Measurements from ENCODE around the gene KCNQ2. TPM values are rescaled to one million over a fixed set of nuclear protein-coding genes. Genes with fewer than 3 reads are reported as not detected.

KCNQ2 gene
- total and polyA plus RNA-seq, 4 donors: not detected

DNA sequence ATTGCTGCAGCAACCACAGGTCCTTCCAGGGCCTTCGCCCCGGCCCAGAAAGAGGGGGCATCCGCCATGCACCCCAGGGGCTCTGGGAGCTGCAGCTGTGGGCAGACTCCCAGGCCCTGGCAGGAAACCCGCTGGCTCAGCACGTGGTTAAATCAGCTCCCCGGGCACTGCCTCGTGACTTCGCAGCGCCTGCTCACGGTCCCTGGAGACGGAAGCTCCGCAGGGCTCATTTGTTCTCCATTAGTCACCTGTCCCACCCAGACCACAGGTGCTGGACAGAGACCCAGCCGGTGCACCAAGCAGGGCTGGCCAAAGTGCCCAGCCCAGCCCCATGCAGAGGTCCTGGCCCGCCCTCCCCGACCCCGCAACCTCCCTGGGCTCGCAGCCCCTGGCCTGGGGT lies 14.7 kb downstream of the KCNQ2 start:
- DNase-seq (ENCODE audit: low spot score): no peak
- H3K9me3 ChIP-seq (ENCODE audit: control insufficient read depth in 4 of 4, low read length in 3 of 4): no peaks in the 10 kb centered on the region
- no peak overlapping the region for H3K27ac ChIP-seq (ENCODE audit: low read depth in 1 of 2, low read length in 2 of 2)
- 50% methylated on average over 17 of the region's 17 CpGs for WGBS
- H3K4me3 ChIP-seq (ENCODE audit: low read depth in 1 of 3, low read length in 3 of 3): no peak overlapping the region
- H3K9ac ChIP-seq (ENCODE audit: low read depth in 1 of 2, low read length in 2 of 2): no peak overlapping the region
- TF ChIP-seq, protein P1, sequence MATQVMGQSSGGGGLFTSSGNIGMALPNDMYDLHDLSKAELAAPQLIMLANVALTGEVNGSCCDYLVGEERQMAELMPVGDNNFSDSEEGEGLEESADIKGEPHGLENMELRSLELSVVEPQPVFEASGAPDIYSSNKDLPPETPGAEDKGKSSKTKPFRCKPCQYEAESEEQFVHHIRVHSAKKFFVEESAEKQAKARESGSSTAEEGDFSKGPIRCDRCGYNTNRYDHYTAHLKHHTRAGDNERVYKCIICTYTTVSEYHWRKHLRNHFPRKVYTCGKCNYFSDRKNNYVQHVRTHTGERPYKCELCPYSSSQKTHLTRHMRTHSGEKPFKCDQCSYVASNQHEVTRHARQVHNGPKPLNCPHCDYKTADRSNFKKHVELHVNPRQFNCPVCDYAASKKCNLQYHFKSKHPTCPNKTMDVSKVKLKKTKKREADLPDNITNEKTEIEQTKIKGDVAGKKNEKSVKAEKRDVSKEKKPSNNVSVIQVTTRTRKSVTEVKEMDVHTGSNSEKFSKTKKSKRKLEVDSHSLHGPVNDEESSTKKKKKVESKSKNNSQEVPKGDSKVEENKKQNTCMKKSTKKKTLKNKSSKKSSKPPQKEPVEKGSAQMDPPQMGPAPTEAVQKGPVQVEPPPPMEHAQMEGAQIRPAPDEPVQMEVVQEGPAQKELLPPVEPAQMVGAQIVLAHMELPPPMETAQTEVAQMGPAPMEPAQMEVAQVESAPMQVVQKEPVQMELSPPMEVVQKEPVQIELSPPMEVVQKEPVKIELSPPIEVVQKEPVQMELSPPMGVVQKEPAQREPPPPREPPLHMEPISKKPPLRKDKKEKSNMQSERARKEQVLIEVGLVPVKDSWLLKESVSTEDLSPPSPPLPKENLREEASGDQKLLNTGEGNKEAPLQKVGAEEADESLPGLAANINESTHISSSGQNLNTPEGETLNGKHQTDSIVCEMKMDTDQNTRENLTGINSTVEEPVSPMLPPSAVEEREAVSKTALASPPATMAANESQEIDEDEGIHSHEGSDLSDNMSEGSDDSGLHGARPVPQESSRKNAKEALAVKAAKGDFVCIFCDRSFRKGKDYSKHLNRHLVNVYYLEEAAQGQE (IDR thresholded peaks at IDR 0.05): no peak
- TF ChIP-seq RAD21 (IDR thresholded peaks at IDR 0.05) (no peak), CTCF (IDR thresholded peaks at IDR 0.05; ENCODE audit: low read depth, low read length, missing input control) (no peak), ZBTB33 (IDR thresholded peaks at IDR 0.05) (no peak), TAF1 (conservative IDR thresholded peaks at IDR 0.05) (no peak), SP1 (IDR thresholded peaks at IDR 0.05) (no peak)
- H3K36me3 ChIP-seq (ENCODE audit: control insufficient read depth in 4 of 4, insufficient read depth in 3 of 4, low read depth in 1 of 4, low read length in 3 of 4): no peaks in the 10 kb centered on the region
- peaks cover 0 to 9% (median under 1%) of the 10 kb centered on the region in 4 donors for H3K27me3 ChIP-seq (ENCODE audit: control insufficient read depth in 4 of 4, insufficient read depth in 4 of 4, low read length in 3 of 4)
- H3K4me1 ChIP-seq (ENCODE audit: control insufficient read depth in 4 of 4, insufficient read depth in 4 of 4, low read length in 3 of 4): no peaks in the 10 kb centered on the region

DNA sequence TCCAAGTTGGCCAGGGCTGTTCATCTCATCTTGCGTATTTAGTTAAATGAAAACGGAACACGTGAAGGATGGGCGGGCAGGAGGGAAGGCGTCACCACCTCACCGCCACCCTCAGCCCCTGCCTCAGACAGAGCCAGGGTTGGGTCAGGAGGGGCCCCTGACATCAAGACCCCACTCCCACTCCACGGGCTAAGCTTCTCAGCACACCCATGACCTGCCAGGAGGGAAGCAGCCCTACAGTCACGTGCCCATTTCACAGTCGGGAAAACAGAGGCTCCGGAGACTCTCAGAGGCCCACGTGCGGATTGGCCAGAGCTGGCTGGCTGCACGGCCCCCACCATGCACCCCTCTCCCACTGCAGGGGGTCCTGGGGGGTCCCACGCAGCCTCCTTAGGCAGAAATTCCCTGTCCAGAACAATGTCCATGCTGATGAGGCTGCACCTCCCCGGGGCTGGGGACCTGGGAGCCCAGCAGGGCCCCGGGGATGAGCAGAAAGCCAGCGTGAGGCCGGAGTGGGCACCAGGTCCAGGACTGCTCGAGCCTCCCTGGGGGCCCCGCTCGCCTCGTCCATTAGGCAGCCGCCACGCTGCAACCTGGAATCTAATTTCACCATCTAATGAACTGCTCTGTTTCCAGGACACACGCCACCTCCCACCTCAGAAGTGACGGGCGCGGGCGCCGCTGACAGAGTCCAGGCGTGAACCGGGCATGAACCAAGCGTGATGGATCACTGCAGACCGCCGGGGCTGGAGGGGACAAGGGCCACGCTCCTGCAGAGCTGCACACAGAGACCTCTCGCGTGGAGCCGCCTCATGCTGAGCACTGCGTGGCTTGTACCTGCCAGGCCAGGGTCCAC lies 15.8 kb downstream of the KCNQ2 start:
- Histone ChIP-seq H3K36me3 (ENCODE audit: control insufficient read depth in 4 of 4, insufficient read depth in 3 of 4, low read depth in 1 of 4, low read length in 3 of 4) (no peaks in the 10 kb centered on the region), H3K4me3 (ENCODE audit: low read depth in 1 of 3, low read length in 3 of 3) (no peak overlapping the region), H3K4me1 (ENCODE audit: control insufficient read depth in 4 of 4, insufficient read depth in 4 of 4, low read length in 3 of 4) (no peaks in the 10 kb centered on the region), H3K27ac (ENCODE audit: low read depth in 1 of 2, low read length in 2 of 2) (no peak overlapping the region), H3K27me3 (ENCODE audit: control insufficient read depth in 4 of 4, insufficient read depth in 4 of 4, low read length in 3 of 4) (peaks cover 0 to 3% (median under 1%) of the 10 kb centered on the region in 4 donors), H3K9me3 (ENCODE audit: control insufficient read depth in 4 of 4, low read length in 3 of 4) (no peaks in the 10 kb centered on the region), H3K9ac (ENCODE audit: low read depth in 1 of 2, low read length in 2 of 2) (no peak overlapping the region)
- DNase-seq (ENCODE audit: low spot score): no peak
- WGBS: 63% methylated on average over 40 of the region's 40 CpGs
- no peak for TF ChIP-seq CTCF (IDR thresholded peaks at IDR 0.05; ENCODE audit: low read depth, low read length, missing input control)
- no peak for TF ChIP-seq NR2F2 (IDR thresholded peaks at IDR 0.05)
- TF ChIP-seq ATF3 (IDR thresholded peaks at IDR 0.05): no peak
- TF ChIP-seq, protein P1 (IDR thresholded peaks at IDR 0.05): no peak
- TF ChIP-seq JUND (IDR thresholded peaks at IDR 0.05): no peak
- no peak for TF ChIP-seq ZBTB33 (IDR thresholded peaks at IDR 0.05)
- no peak for TF ChIP-seq FOXA2 (IDR thresholded peaks at IDR 0.05)
- no peak for TF ChIP-seq FOXA1 (IDR thresholded peaks at IDR 0.05)
- TF ChIP-seq GABPA (IDR thresholded peaks at IDR 0.05 in 1 of 2, conservative IDR thresholded peaks at IDR 0.05 in 1 of 2): no peak
- no peak for TF ChIP-seq HNF4G (IDR thresholded peaks at IDR 0.05)
- TF ChIP-seq RAD21 (IDR thresholded peaks at IDR 0.05): no peak
